Suprapubic skin (tissue), 4 donors: ENCODE measurements around the gene ZNF639. TPM values are rescaled to one million over a fixed set of nuclear protein-coding genes. Genes with fewer than 3 reads are reported as not detected.

ENCODE experiments used
- DNase-seq, 2 donors: peaks; one replicate each; pipeline ENCODE4 v3.0.0-alpha.2; 2019; ENCODE audit warnings: low spot score in 2 of 2
- H3K27ac ChIP-seq: fragments of 200-600 bp; sonication (generic); one replicate; pipeline ENCODE4 v1.5.1; 2019
- H3K27me3 ChIP-seq: fragments of 200-600 bp; sonication (generic); one replicate; pipeline ENCODE4 v1.5.1; 2019
- H3K36me3 ChIP-seq: fragments of 200-600 bp; sonication (generic); one replicate; pipeline ENCODE4 v1.5.1; 2019
- H3K4me1 ChIP-seq: fragments of 200-600 bp; sonication (generic); one replicate; pipeline ENCODE4 v1.5.1; 2019
- H3K4me3 ChIP-seq: fragments of 200-600 bp; sonication (generic); one replicate; pipeline ENCODE4 v1.5.1; 2019; ENCODE audit warnings: mild to moderate bottlenecking
- H3K9me3 ChIP-seq: fragments of 200-600 bp; sonication (generic); one replicate; pipeline ENCODE4 v1.5.1; 2019
- EP300 ChIP-seq: sonication (generic); formaldehyde crosslinking; IDR thresholded peaks from one replicate; pipeline ENCODE4 v1.6.1; 2017; ENCODE audit warnings: antibody characterized with exemption
- POLR2A ChIP-seq, 2 donors: fragments of 450-650 bp; IDR thresholded peaks; one replicate each; pipeline ENCODE4 v1.6.1; 2017; ENCODE audit warnings: antibody characterized with exemption in 2 of 2, mild to moderate bottlenecking in 2 of 2, moderate library complexity in 2 of 2
- POLR2AphosphoS5 ChIP-seq, 3 donors: sonication (generic); formaldehyde crosslinking; IDR thresholded peaks; one replicate each; pipeline ENCODE4 v1.6.1; 2017; ENCODE audit warnings: antibody characterized with exemption in 3 of 3
- WGBS: methylation state at CpG from one replicate; pipeline ENCODE4 v1.1.5; 2018; 5-methylcytosine and 5-hydroxymethylcytosine counted together
- total RNA-seq, 4 donors: library from RNA; depleted of rRNA; stranded (reverse); fragments of >200 nt; gene quantifications; one replicate each; pipeline ENCODE4 v1.1.0, GENCODE V29; 2016
- TF ChIP-seq, protein P1 (sequence below), 2 donors: fragments of 200-600 bp in 1 of 2; fragments of 450-650 bp in 1 of 2; sonication (generic) in 1 of 2; IDR thresholded peaks; one replicate each; pipeline ENCODE4 v1.5.1; 2016 to 2019; ENCODE audit warnings: antibody characterized with exemption in 2 of 2, mild to moderate bottlenecking in 1 of 2, moderate library complexity in 1 of 2

Gene ZNF639
- total RNA-seq, 4 donors from 2014 or later = 14.7 to 39.6 (median 32.2) TPM

DNA sequence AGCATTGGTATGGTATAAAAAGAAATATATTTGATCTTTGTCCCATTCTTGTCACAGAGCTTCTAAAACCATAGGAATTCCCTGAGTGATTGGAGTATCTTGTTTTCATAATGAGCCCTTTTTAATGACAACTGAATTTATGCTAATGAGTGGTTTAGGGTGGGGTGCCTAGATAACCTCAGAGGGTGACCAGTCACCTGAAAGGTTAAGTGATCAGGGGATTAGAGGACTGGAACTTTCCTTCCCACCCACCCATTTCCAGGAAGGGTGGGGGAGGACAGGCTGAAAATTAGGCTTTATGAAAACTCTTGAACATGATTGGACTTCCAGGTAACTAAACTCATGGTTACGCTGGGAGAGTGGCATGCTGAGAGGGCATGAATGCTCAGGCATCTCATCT is 33.2 kb downstream of the ZNF639 start:
- H3K27me3 ChIP-seq = no peaks in the 10 kb centered on the region
- 83% methylated on average over 1 of the region's 1 CpG for WGBS
- no peaks in the 10 kb centered on the region for H3K4me1 ChIP-seq
- H3K4me3 ChIP-seq = no peak overlapping the region
- H3K9me3 ChIP-seq = no peaks in the 10 kb centered on the region
- H3K36me3 ChIP-seq = peaks cover 97% of the 10 kb centered on the region
- no peak for TF ChIP-seq POLR2A (IDR thresholded peaks at IDR 0.05)
- no peak for TF ChIP-seq EP300
- TF ChIP-seq POLR2AphosphoS5 (IDR thresholded peaks at IDR 0.05) = no peak
- TF ChIP-seq, protein P1, sequence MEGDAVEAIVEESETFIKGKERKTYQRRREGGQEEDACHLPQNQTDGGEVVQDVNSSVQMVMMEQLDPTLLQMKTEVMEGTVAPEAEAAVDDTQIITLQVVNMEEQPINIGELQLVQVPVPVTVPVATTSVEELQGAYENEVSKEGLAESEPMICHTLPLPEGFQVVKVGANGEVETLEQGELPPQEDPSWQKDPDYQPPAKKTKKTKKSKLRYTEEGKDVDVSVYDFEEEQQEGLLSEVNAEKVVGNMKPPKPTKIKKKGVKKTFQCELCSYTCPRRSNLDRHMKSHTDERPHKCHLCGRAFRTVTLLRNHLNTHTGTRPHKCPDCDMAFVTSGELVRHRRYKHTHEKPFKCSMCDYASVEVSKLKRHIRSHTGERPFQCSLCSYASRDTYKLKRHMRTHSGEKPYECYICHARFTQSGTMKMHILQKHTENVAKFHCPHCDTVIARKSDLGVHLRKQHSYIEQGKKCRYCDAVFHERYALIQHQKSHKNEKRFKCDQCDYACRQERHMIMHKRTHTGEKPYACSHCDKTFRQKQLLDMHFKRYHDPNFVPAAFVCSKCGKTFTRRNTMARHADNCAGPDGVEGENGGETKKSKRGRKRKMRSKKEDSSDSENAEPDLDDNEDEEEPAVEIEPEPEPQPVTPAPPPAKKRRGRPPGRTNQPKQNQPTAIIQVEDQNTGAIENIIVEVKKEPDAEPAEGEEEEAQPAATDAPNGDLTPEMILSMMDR (IDR thresholded peaks at IDR 0.05) = no peak
- no peak for DNase-seq
- no peak overlapping the region for H3K27ac ChIP-seq

GRCh38 chr3:179363332-179363731 is 40.5 kb downstream of the ZNF639 start:
- no peaks in the 10 kb centered on the region for H3K4me1 ChIP-seq
- no peaks in the 10 kb centered on the region for H3K27me3 ChIP-seq
- H3K27ac ChIP-seq = no peak overlapping the region
- H3K9me3 ChIP-seq = no peaks in the 10 kb centered on the region
- no peak for TF ChIP-seq EP300
- TF ChIP-seq POLR2AphosphoS5 (IDR thresholded peaks at IDR 0.05) = no peak
- TF ChIP-seq, protein P1 (IDR thresholded peaks at IDR 0.05) = no peak
- no peak for TF ChIP-seq POLR2A (IDR thresholded peaks at IDR 0.05)
- H3K36me3 ChIP-seq = peaks cover 91% of the 10 kb centered on the region
- no peak overlapping the region for H3K4me3 ChIP-seq
- no peak for DNase-seq
- 91% methylated on average over 5 of the region's 5 CpGs for WGBS

GRCh38 chr3:179369621-179370020 is 46.8 kb downstream of the ZNF639 start:
- WGBS = 100% methylated on average over 1 of the region's 1 CpG
- peaks cover 55% of the 10 kb centered on the region for H3K36me3 ChIP-seq

GRCh38 chr3:179373938-179374337 is 51.1 kb downstream of the ZNF639 start:
- 92% methylated on average over 6 of the region's 6 CpGs for WGBS
- TF ChIP-seq EP300 = no peak
- TF ChIP-seq, protein P1 (IDR thresholded peaks at IDR 0.05) = no peak
- no peak overlapping the region for H3K4me3 ChIP-seq
- H3K27me3 ChIP-seq = no peaks in the 10 kb centered on the region
- no peak for DNase-seq
- no peaks in the 10 kb centered on the region for H3K9me3 ChIP-seq
- peaks cover 47% of the 10 kb centered on the region for H3K36me3 ChIP-seq
- no peak overlapping the region for H3K27ac ChIP-seq
- no peaks in the 10 kb centered on the region for H3K4me1 ChIP-seq

More at GRCh38 chr3:179369621-179370020, 46.8 kb downstream of the ZNF639 start:
- no peak overlapping the region for H3K4me3 ChIP-seq
- TF ChIP-seq, protein P1 (IDR thresholded peaks at IDR 0.05) = no peak
- no peak for TF ChIP-seq POLR2AphosphoS5 (IDR thresholded peaks at IDR 0.05)
- no peak for TF ChIP-seq EP300
- no peak for TF ChIP-seq POLR2A (IDR thresholded peaks at IDR 0.05)
- DNase-seq = no peak
- no peaks in the 10 kb centered on the region for H3K9me3 ChIP-seq
- no peaks in the 10 kb centered on the region for H3K27me3 ChIP-seq
- no peaks in the 10 kb centered on the region for H3K4me1 ChIP-seq
- no peak overlapping the region for H3K27ac ChIP-seq

DNA sequence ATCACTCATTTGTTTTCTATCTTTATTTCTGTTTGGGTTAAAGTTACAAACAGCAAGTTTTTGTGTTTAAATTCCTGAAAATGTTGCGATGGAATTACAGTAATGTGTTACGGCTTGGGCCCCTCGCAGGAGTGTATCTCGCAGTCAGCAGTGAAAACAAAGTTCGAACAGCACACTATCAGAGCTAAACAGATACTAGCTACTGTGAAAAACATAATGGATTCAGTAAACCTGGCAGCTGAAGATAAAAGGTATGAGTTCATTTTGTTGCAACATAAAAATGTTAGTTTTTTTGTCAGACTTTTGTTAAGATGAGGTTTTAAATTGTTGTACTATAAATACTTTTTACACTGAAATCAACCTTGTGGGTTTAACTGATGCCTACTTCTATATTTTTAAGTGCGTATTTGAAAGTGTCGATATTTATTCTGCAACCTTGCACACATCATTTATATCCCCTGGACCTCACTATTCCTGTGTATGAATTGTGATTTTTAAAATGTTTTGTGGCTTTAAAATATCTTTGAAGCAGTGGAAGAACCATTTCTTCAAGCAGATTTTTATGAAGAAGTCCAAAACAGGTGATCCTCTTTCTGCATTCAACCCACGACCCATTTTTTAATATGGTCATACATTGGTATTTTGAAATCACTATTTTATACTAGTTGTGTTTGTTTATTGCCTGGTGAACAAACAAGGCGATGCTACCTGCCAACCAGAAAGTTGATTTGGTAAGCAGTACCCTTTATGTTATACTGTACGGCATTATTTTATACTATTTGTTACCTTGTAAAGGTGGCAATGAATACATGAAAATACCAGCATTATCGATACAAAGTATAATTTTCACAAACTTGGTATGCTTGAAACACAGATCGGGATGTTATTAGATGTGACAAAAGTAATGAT is 52.5 kb downstream of the ZNF639 start:
- WGBS = 89% methylated on average over 12 of the region's 12 CpGs
- H3K4me1 ChIP-seq = no peaks in the 10 kb centered on the region
- H3K4me3 ChIP-seq = no peak overlapping the region
- no peak for DNase-seq
- TF ChIP-seq POLR2AphosphoS5 (IDR thresholded peaks at IDR 0.05) (no peak), POLR2A (IDR thresholded peaks at IDR 0.05) (no peak), EP300 (no peak)
- TF ChIP-seq, protein P1 (IDR thresholded peaks at IDR 0.05) = no peak
- peaks cover 53% of the 10 kb centered on the region for H3K36me3 ChIP-seq
- H3K27me3 ChIP-seq = no peaks in the 10 kb centered on the region
- no peaks in the 10 kb centered on the region for H3K9me3 ChIP-seq
- no peak overlapping the region for H3K27ac ChIP-seq
